GM18526 (cell line): ENCODE data around the gene HSF2BP.

ENCODE experiments used
- POLR2A ChIP-seq: IDR thresholded peaks from 3 replicates; pipeline ENCODE4 v1.6.1; 2011; ENCODE audit not compliant: insufficient read length; ENCODE audit errors: extremely low read depth

Gene HSF2BP

GRCh38 chr21:43643193-43643592, 16.1 kb downstream of the HSF2BP start:
- TF ChIP-seq POLR2A, result no peak

- TF ChIP-seq POLR2A, result no peak
Measured at GRCh38 chr21:43640400-43640799, 18.9 kb downstream of the HSF2BP start.

GRCh38 chr21:43639470-43640353, 19.6 kb downstream of the HSF2BP start:
- no peak for TF ChIP-seq POLR2A

- no peak for TF ChIP-seq POLR2A
Measured at GRCh38 chr21:43637530-43638158, 21.6 kb downstream of the HSF2BP start.

- TF ChIP-seq POLR2A, result no peak
Measured at GRCh38 chr21:43635436-43635835, 23.9 kb downstream of the HSF2BP start.

GRCh38 chr21:43634618-43635017, 24.7 kb downstream of the HSF2BP start:
- TF ChIP-seq POLR2A, result no peak

- no peak for TF ChIP-seq POLR2A
Measured at GRCh38 chr21:43632373-43632905, 26.8 kb downstream of the HSF2BP start.

GRCh38 chr21:43631411-43632107, 27.7 kb downstream of the HSF2BP start:
- no peak for TF ChIP-seq POLR2A

GRCh38 chr21:43627527-43627926, 31.8 kb downstream of the HSF2BP start:
- no peak for TF ChIP-seq POLR2A

GRCh38 chr21:43626390-43626789, 32.9 kb downstream of the HSF2BP start:
- no peak for TF ChIP-seq POLR2A

GRCh38 chr21:43624339-43624738, 34.9 kb downstream of the HSF2BP start:
- no peak for TF ChIP-seq POLR2A

- TF ChIP-seq POLR2A, result no peak
Measured at GRCh38 chr21:43623588-43623987, 35.7 kb downstream of the HSF2BP start.

GRCh38 chr21:43622796-43623195, 36.5 kb downstream of the HSF2BP start:
- TF ChIP-seq POLR2A, result no peak

GRCh38 chr21:43619856-43620255, 39.4 kb downstream of the HSF2BP start:
- TF ChIP-seq POLR2A, result no peak

GRCh38 chr21:43619344-43619743, 39.9 kb downstream of the HSF2BP start:
- TF ChIP-seq POLR2A, result no peak

- TF ChIP-seq POLR2A, result no peak
Measured at GRCh38 chr21:43618940-43619339, 40.3 kb downstream of the HSF2BP start.
